ENCODE results near the gene NHSL2.
"Not testable (repeated sequence)": the region's sequence is repeated elsewhere in the genome, so short reads cannot be mapped to it uniquely, and the experiment has no call there.

NHSL2 gene

GRCh38 chrX:71910643-71910985, at the start of gene NHSL2:
Gene NHSL2 (plus strand): TSS chrX:71910845.
- no peak for DNase-seq (ENCODE audit: low spot score)

DNA sequence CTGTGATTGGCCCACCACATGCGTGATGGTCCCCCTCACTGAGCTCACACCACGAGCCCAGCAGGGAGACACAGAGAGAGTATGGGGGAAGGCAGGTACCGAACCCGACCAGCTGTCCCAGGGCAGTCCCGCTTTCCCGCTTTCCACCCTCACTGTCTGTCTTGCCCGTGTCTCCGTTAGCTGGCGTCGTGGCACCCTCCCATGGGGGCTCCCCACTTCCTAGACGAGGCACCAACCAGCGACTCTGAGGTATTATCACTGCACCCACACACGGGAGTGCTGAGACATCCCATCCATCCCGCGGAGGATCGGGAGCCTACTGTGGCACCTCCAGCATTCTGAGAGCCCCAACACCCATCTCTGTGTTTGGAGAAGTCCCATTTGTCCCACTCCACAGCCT, 43.0 kb upstream of the NHSL2 start:
- no peak for DNase-seq (ENCODE audit: low spot score)

DNA sequence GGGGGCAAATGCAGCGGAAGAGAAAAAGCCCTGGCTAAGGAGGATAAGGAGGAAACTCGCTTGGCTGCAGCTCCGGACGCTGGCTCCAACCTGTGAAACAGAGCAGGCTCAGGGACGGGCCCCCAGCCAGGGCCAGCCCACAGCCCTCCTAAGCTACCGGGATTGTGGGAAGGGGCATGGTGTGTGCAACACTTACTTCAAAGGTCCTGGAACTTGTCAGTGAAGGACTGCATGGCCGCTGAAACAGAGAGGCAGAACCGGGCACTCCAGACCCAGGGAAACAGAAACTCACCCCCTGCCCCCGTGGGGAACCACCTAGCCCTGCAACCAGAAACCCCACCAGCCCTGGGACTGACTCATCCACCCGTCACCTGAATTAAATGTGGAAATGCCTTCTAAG, 41.1 kb upstream of the NHSL2 start:
- not testable (repeated sequence) for DNase-seq (ENCODE audit: low spot score)

DNA sequence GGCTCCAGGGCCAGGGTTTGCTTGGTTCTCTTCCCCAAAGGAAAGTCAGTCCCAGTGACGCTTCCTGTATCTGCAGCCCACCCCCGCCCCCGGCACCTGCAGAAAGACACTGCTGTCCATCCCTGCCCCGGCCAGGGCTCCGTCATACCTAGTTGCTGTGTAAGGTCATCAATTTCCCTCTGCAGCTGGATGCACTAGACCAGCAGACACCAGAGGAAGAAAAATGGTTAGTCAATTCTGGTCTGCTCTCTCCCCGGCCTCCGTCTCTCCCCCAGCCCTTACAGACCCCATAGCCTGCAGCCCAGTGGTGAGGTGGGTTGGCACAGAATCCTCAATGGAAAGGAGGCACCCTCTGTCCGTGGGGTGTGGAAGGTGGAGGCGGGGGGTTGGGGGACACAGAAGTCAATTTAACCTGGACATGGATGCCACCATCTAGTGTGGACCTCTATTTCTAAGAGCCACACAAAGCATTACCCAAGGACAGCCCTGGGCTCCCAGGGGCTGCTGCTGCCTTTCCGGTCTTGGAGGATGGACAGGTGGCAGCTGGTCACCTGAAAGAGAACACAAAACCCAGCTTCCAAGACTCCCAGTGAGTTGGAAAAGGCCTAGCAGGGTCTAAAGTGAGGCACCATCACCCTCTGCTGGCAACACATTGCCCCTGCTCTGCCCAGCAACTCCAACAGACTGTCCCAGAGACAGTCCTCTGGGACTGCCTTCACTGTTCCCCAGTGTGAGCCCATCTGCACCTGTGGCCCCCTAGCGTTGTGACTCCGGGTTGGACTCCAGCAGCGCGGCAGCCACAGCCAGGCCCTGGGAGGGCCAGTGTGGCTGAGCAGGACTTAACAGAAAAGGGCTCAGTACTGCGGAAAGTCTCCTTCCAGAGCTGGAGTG, 40.2 kb upstream of the NHSL2 start:
- peak; percentile 61 for DNase-seq (ENCODE audit: low spot score)

- DNase-seq (ENCODE audit: low spot score): peak; percentile 5
Observed at GRCh38 chrX:71871367-71871766, 39.3 kb upstream of the NHSL2 start.

- no peak for DNase-seq (ENCODE audit: low spot score)
Observed at GRCh38 chrX:71872542-71873458, 37.8 kb upstream of the NHSL2 start.

DNA sequence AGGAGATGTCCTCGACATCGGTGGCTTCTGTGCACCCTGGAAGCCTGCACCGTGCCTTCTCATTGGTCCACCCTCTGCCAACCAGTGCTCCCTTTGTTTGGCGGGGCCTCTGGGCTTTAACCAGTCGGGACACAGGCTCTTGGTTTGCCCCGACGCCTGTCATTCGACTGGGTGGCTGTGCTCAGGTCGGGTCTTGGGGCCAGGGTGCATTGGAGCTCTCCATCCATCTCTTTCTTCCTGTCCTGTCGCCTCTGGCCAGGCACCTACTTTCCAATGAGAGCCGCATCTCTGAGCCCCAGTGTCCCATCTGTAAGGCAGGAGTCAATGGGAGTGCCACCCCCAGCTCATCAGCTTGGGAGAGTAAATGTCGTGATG, 37.2 kb upstream of the NHSL2 start:
- no peak for DNase-seq (ENCODE audit: low spot score)

- DNase-seq (ENCODE audit: low spot score): not testable (repeated sequence)
Observed at GRCh38 chrX:71876841-71877240, 33.8 kb upstream of the NHSL2 start.

DNA sequence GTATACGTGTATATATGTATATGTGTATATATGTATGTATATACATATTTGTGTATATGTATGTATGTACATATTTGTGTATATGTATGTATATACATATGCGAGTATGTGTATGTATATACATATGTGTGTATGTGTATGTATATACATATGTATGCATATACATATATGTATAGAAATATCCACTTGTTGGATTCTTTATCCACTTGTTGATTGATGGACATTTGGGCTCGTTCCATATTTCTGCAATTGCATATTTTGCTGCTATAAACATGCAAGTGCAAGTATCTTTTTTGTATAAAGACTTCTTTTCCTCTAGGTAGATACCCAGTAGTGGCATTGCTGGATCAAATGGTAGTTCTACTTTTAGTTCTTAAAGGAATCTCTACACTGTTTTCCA, 25.5 kb upstream of the NHSL2 start:
- no peak for DNase-seq (ENCODE audit: low spot score)

DNA sequence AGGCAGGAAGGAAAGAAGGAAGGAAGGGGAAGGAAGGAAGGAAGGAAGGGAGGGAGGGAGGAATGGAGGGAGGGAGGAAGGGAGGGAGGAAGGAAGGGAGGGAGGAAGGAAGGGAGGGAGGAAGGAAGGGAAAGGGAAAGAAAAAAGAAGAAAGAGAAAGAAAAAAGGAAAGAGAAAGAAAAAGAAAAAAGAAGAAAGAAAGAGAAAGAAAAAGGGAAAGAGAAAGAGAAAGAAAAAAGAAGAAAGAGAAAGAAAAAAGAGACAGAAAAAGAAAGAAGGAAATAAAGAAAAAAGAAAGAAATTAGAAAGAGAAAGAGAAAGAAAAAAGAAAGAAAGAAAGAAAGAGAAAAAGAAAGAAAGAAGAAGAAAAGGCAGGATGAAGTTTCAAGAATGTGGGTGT, 15.0 kb upstream of the NHSL2 start:
- no peak for DNase-seq (ENCODE audit: low spot score)

DNA sequence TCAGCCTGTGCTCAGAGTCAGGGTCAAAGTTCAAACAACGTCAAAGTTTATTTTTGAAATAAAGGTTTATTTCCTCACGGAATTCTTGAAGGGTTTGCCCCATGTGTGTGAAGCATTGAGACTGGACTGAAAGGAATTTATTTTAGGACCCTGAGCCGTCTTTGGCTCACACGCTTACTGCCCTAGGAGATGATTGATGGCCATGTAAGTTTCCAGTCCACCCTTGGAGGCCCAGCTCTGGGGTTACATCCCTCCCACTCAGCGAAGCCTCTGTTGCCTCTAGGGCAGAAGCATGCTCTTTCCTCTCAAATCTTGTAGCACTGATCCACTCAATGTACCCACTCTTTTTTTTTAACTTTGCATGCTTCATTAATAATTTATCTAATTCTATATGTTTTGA, 4.5 kb upstream of the NHSL2 start:
- DNase-seq (ENCODE audit: low spot score): no peak

DNA sequence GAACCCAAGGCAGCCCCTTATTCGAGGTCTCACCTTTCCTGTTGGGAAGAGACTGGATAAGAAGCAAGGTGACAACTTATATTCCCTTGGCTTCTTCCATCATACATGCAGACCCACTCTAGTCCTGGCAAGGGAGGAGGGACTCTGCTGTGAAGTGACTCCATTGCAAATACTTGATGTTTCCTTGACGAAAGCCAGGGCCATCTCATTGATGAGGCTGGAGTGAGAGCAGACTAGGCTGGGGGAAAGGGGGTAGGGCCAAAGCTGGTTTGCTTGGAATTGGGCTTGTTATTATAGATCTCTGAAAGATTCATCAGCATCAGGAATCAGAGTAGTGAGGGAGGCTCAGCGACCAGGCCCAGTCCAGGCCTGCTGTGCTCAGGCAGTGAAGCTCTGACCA, 2.3 kb upstream of the NHSL2 start:
- DNase-seq (ENCODE audit: low spot score): no peak

- DNase-seq (ENCODE audit: low spot score): peak; percentile 49
Observed at GRCh38 chrX:71909956-71910355, 689 bp upstream of the NHSL2 start.

GRCh38 chrX:71910986-71911730, 513 bp downstream of the NHSL2 start:
- no peak for DNase-seq (ENCODE audit: low spot score)

DNA sequence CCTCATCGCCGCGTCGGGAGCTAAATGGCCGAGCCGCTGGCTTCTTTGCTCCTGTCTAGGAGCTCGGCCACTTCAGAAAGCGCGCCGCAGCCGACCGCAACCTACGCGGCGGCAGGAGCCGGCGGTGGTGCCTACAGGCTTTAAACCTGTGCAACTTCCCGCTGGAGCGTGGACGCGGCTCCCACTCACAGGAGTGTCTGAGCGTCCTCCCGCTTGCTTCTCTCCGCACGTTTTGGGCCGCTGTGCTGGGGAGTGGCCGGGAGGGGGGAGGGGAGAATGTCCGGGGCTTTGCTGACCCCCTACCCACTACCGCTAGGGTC, 1.0 kb downstream of the NHSL2 start:
- DNase-seq (ENCODE audit: low spot score): no peak

DNA sequence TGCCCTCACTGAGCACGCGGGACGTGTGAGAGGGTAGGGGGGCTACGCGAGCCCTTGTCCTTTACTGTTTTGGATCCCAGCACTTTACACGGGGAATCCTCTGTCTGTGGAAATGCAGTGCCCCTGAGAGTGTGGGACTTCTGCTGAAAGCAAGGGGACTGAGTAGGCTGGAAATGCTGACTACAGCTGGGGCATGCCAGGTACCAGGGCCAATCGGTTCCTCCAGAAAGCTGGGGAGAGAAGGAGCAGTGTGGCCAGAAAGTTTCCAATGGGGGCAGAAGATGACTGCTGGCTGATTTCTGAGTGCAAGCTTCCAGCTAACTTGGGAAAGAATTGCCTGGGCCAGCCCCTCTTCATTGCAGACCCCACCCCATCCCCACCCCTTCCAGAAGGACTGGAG, 1.5 kb downstream of the NHSL2 start:
- no peak for DNase-seq (ENCODE audit: low spot score)

GRCh38 chrX:71913156-71913950, 2.7 kb downstream of the NHSL2 start:
- peak; percentile 85 for DNase-seq (ENCODE audit: low spot score)

- DNase-seq (ENCODE audit: low spot score): no peak
Observed at GRCh38 chrX:71917621-71918343, 7.1 kb downstream of the NHSL2 start.

GRCh38 chrX:71919431-71919830, 8.8 kb downstream of the NHSL2 start:
- DNase-seq (ENCODE audit: low spot score): peak; percentile 43

DNA sequence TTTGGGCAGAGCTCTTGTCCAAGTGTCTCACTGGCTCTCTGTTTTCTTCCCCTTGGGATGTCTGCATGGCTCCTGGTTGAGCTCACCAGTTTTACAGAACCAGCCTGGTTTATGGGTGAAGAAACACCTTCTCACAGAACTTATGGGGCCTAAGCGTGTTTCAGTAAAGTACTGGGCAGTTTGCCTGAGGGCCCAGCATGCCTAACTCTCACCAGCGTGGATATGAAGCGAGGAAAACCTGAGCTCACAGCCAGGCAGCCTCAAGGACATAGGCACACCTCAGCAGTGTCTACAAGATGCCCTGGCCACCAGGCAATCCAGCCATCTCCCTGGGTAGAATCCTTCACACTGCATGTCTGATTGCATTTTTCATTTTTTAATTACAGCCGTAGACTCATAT, 9.2 kb downstream of the NHSL2 start:
- peak; percentile 68 for DNase-seq (ENCODE audit: low spot score)

GRCh38 chrX:71922686-71923085, 12.0 kb downstream of the NHSL2 start:
- no peak for DNase-seq (ENCODE audit: low spot score)

All from cerebellar cortex (tissue), 1 donor.